H9 (cell line): ENCODE measurements around the gene CCR7. TPM values are rescaled to one million over a fixed set of nuclear protein-coding genes. Genes with fewer than 3 reads are reported as not detected.

Source experiments
- DNase-seq: peaks from one replicate; pipeline ENCODE4 v3.0.0-alpha.2; 2017
- H2AFZ ChIP-seq: one replicate; pipeline ENCODE4 v1.6.1; 2013; ENCODE audit warnings: mild to moderate bottlenecking, low read length, control low read depth, moderate library complexity
- H2AK5ac ChIP-seq: 2 replicates; pipeline ENCODE4 v1.6.1; 2013; ENCODE audit warnings: low read length, control low read depth, mixed read lengths; ENCODE audit not compliant: insufficient read length
- H2BK120ac ChIP-seq: one replicate; pipeline ENCODE4 v1.6.1; 2013; ENCODE audit warnings: low read depth, mild to moderate bottlenecking, low read length, control low read depth, inconsistent platforms; ENCODE audit not compliant: poor library complexity, severe bottlenecking
- H2BK12ac ChIP-seq: 2 replicates; pipeline ENCODE4 v1.6.1; 2013; ENCODE audit warnings: low read length, control low read depth, mixed read lengths, low read depth; ENCODE audit not compliant: insufficient read length
- H2BK15ac ChIP-seq: 2 replicates; pipeline ENCODE4 v1.6.1; 2013; ENCODE audit warnings: low read depth, low read length, control low read depth
- H2BK20ac ChIP-seq: one replicate; pipeline ENCODE4 v1.6.1; 2013; ENCODE audit warnings: low read depth, mild to moderate bottlenecking, low read length, control low read depth, inconsistent platforms; ENCODE audit not compliant: poor library complexity, severe bottlenecking
- H2BK5ac ChIP-seq: 2 replicates; pipeline ENCODE4 v1.6.1; 2013; ENCODE audit warnings: low read length, control low read depth, mixed read lengths; ENCODE audit not compliant: insufficient read length
- H3K14ac ChIP-seq: 2 replicates; pipeline ENCODE4 v1.6.1; 2013; ENCODE audit warnings: low read length, control low read depth; ENCODE audit not compliant: insufficient read depth
- H3K18ac ChIP-seq: 2 replicates; pipeline ENCODE4 v1.6.1; 2013; ENCODE audit warnings: low read depth, mild to moderate bottlenecking, mixed read lengths, low read length, control low read depth; ENCODE audit not compliant: insufficient read length
- H3K23ac ChIP-seq: 2 replicates; pipeline ENCODE4 v1.6.1; 2013; ENCODE audit warnings: low read length, control low read depth, mixed read lengths, low read depth; ENCODE audit not compliant: insufficient read length
- H3K23me2 ChIP-seq: 2 replicates; pipeline ENCODE4 v1.6.1; 2013; ENCODE audit warnings: low read depth, mild to moderate bottlenecking, mixed read lengths, low read length, control low read depth; ENCODE audit not compliant: insufficient read length, poor library complexity, severe bottlenecking
- H3K27ac ChIP-seq: 2 replicates; pipeline ENCODE4 v1.5.1; 2013; ENCODE audit warnings: low read length, control low read depth, mixed read lengths, low read depth; ENCODE audit not compliant: insufficient read length
- H3K27me3 ChIP-seq: 2 replicates; pipeline ENCODE4 v1.6.1; 2013; ENCODE audit warnings: low read length, control low read depth, inconsistent platforms; ENCODE audit not compliant: insufficient read depth
- H3K4ac ChIP-seq: 2 replicates; pipeline ENCODE4 v1.6.1; 2013; ENCODE audit warnings: low read depth, mild to moderate bottlenecking, control low read depth, inconsistent platforms, low read length, moderate library complexity
- H3K4me1 ChIP-seq: 2 replicates; pipeline ENCODE4 v1.6.1; 2013; ENCODE audit warnings: low read length, control low read depth, inconsistent platforms; ENCODE audit not compliant: insufficient read depth
- H3K4me2 ChIP-seq: 2 replicates; pipeline ENCODE4 v1.6.1; 2013; ENCODE audit warnings: low read length, control low read depth, mixed read lengths; ENCODE audit not compliant: insufficient read length, insufficient read depth
- H3K56ac ChIP-seq: 2 replicates; pipeline ENCODE4 v1.6.1; 2013; ENCODE audit warnings: low read depth, mild to moderate bottlenecking, mixed read lengths, low read length, control low read depth; ENCODE audit not compliant: insufficient read length
- H3K79me1 ChIP-seq: 2 replicates; pipeline ENCODE4 v1.6.1; 2013; ENCODE audit warnings: low read depth, mild to moderate bottlenecking, moderate library complexity, low read length, control low read depth, inconsistent platforms; ENCODE audit not compliant: insufficient read depth, poor library complexity, severe bottlenecking
- H3K79me2 ChIP-seq: 2 replicates; pipeline ENCODE4 v1.6.1; 2013; ENCODE audit warnings: low read length, control low read depth, inconsistent platforms; ENCODE audit not compliant: insufficient read depth
- H3K9ac ChIP-seq: 2 replicates; pipeline ENCODE4 v1.6.1; 2013; ENCODE audit warnings: low read length, control low read depth, mixed read lengths; ENCODE audit not compliant: insufficient read length; ENCODE audit errors: extremely low read depth
- H3K9me3 ChIP-seq: one replicate; pipeline ENCODE4 v1.6.1; 2013; ENCODE audit warnings: low read depth, low read length, inconsistent platforms; ENCODE audit not compliant: control insufficient read depth
- H3T11ph ChIP-seq: one replicate; pipeline ENCODE4 v1.6.1; 2013; ENCODE audit warnings: mild to moderate bottlenecking, low read length, control low read depth, inconsistent platforms
- H4K20me1 ChIP-seq: one replicate; pipeline ENCODE4 v1.6.1; 2013; ENCODE audit not compliant: control insufficient read depth, insufficient read length, insufficient read depth
- H4K5ac ChIP-seq: 2 replicates; pipeline ENCODE4 v1.6.1; 2013; ENCODE audit warnings: low read depth, mild to moderate bottlenecking, mixed read lengths, low read length, control low read depth; ENCODE audit not compliant: insufficient read length
- H4K8ac ChIP-seq: replicated peaks from 2 replicates; pipeline ENCODE4 v1.6.1; 2013; ENCODE audit warnings: low read length, control low read depth, mixed read lengths, low read depth; ENCODE audit not compliant: insufficient read length
- H4K91ac ChIP-seq: 2 replicates; pipeline ENCODE4 v1.6.1; 2013; ENCODE audit warnings: low read depth, mild to moderate bottlenecking, moderate library complexity, mixed read lengths, low read length, control low read depth; ENCODE audit not compliant: insufficient read length
- H3K27ac Mint-ChIP-seq, 3 experiments: 2 replicates in 2 of 3; 3 replicates in 1 of 3; pipeline ENCODE4 v1.8.0; 2020 to 2021; ENCODE audit warnings: mixed read lengths in 3 of 3, mild to moderate bottlenecking in 1 of 3, moderate library complexity in 1 of 3
- H3K27me3 Mint-ChIP-seq: 2 replicates; pipeline ENCODE4 v1.8.0; 2021; ENCODE audit warnings: low read depth, mild to moderate bottlenecking, moderate library complexity, mixed read lengths
- H3K36me3 Mint-ChIP-seq, 3 experiments: 2 replicates in 2 of 3; 3 replicates in 1 of 3; pipeline ENCODE4 v1.8.0; 2020 to 2021; ENCODE audit warnings: low read depth in 3 of 3, mixed read lengths in 3 of 3; ENCODE audit not compliant: insufficient read depth in 1 of 3
- H3K4me1 Mint-ChIP-seq, 2 experiments: 2 replicates each; pipeline ENCODE4 v1.8.0; 2020; ENCODE audit warnings: mixed read lengths in 2 of 2
- H3K4me3 Mint-ChIP-seq, 2 experiments: 2 replicates in 1 of 2; 3 replicates in 1 of 2; pipeline ENCODE4 v1.8.0; 2020 to 2021; ENCODE audit warnings: mild to moderate bottlenecking in 2 of 2, mixed read lengths in 2 of 2, moderate library complexity in 1 of 2
- H3K9me3 Mint-ChIP-seq, 2 experiments: 2 replicates in 1 of 2; 3 replicates in 1 of 2; pipeline ENCODE4 v1.8.0; 2020; ENCODE audit warnings: mild to moderate bottlenecking in 2 of 2, mixed read lengths in 2 of 2, moderate library complexity in 1 of 2
- CTCF ChIP-seq: fragments of 200-600 bp; sonication (generic); conservative IDR thresholded peaks from 3 replicates; pipeline ENCODE4 v1.8.0; 2021; ENCODE audit warnings: antibody characterized with exemption, mild to moderate bottlenecking
- WGBS: extraction: QIAGEN DNeasy Blood & Tissue Kit; methylation state at CpG from one replicate; pipeline ENCODE4 v1.1.7; 2013; ENCODE audit warnings: missing lambda C conversion rate, low lambda C conversion rate, mixed read lengths; ENCODE audit not compliant: insufficient read length; ENCODE audit errors: extremely low coverage; 5-methylcytosine and 5-hydroxymethylcytosine counted together
- total RNA-seq: library from RNA; stranded (reverse); gene quantifications from 2 replicates; pipeline ENCODE4 v1.2.1, GENCODE V29; 2021

Gene CCR7
- total RNA-seq, 1 experiment from 2014 or later = 0.31 TPM

GRCh38 chr17:40536295-40537171 is 28.7 kb downstream of the CCR7 start:
- Histone ChIP-seq H3K14ac (no peak overlapping the region; the same call in 1 of the 2 replicates), H4K8ac (no peak overlapping the region), H4K20me1 (no peaks in the 10 kb centered on the region), H2BK120ac (no peak overlapping the region), H2AFZ (no peak overlapping the region), H3K27ac (no peak overlapping the region), H3T11ph (no peak overlapping the region), H3K4me1 (no peaks in the 10 kb centered on the region), H3K4ac (no peak overlapping the region), H3K56ac (no peak overlapping the region), H3K18ac (no peak overlapping the region), H3K23me2 (no peaks in the 10 kb centered on the region), H3K23ac (no peak overlapping the region), H4K5ac (no peak overlapping the region), H3K4me2 (no peak overlapping the region), H2BK5ac (no peak overlapping the region), H2BK20ac (no peak overlapping the region), H4K91ac (no peak overlapping the region), H3K9me3 (no peaks in the 10 kb centered on the region), H3K9ac (no peak overlapping the region), H2BK15ac (no peak overlapping the region), H2AK5ac (no peak overlapping the region), H3K79me2 (no peaks in the 10 kb centered on the region), H3K79me1 (no peaks in the 10 kb centered on the region), H3K27me3 (no peaks in the 10 kb centered on the region; the same call in 1 of the 2 replicates), H2BK12ac (no peak overlapping the region)
- H3K27me3 Mint-ChIP-seq = peaks cover 3% of the 10 kb centered on the region; the same call in 1 of the 2 replicates
- peak overlapping the region in 1 of 3 experiments; percentile 58; a peak in 2 of 7 replicates for H3K27ac Mint-ChIP-seq
- no peaks in the 10 kb centered on the region for H3K36me3 Mint-ChIP-seq
- H3K4me3 Mint-ChIP-seq = no peak overlapping the region
- H3K9me3 Mint-ChIP-seq = peaks cover 0 to 3% of the 10 kb centered on the region in 2 experiments; a peak in 1 of 5 replicates
- WGBS = no CpG with 5 or more reads among the region's 13 CpGs
- DNase-seq = no peak
- peaks cover 2 to 21% of the 10 kb centered on the region in 2 experiments for H3K4me1 Mint-ChIP-seq
- TF ChIP-seq CTCF = no peak
